ENCODE measurements around the gene THOP1. TPM values are rescaled to one million over a fixed set of nuclear protein-coding genes. Genes with fewer than 3 reads are reported as not detected.

THOP1 gene
- total RNA-seq, 1 experiment from 2014 or later, result 221 TPM

GRCh38 chr19:2811735-2812413, 26.6 kb downstream of the THOP1 start:
- H3K4me2 ChIP-seq (ENCODE audit: low read length), result no peak overlapping the region
- H3K4me1 ChIP-seq (ENCODE audit: insufficient read depth, low read length), result no peaks in the 10 kb centered on the region
- H3K9me3 ChIP-seq (ENCODE audit: low read length), result no peaks in the 10 kb centered on the region
- H3F3A ChIP-seq (ENCODE audit: low read length, unreplicated experiment), result no peaks in the 10 kb centered on the region
- H3K27me3 ChIP-seq (ENCODE audit: low read length), result no peaks in the 10 kb centered on the region
- no peaks in the 10 kb centered on the region for H3K36me3 ChIP-seq (ENCODE audit: low read depth, low read length)
- no peak overlapping the region for H3K4me3 ChIP-seq (ENCODE audit: low read length)
- ATAC-seq (no peak), DNase-seq (no peak)
- no peaks in the 10 kb centered on the region for H3K79me2 ChIP-seq (ENCODE audit: low read length)
- H3K9me2 ChIP-seq (replicated peaks; ENCODE audit: low read length), result no peaks in the 10 kb centered on the region
- no peaks in the 10 kb centered on the region for H4K20me1 ChIP-seq (ENCODE audit: low read length)
- no peak for TF ChIP-seq EZH2phosphoT487 (IDR thresholded peaks at IDR 0.05; ENCODE audit: borderline replicate concordance, low read length)
- TF ChIP-seq CTCF (conservative IDR thresholded peaks at IDR 0.05; ENCODE audit: low read depth, low read length), result no peak
- TF ChIP-seq EZH2 (IDR thresholded peaks at IDR 0.05; ENCODE audit: low read length, unreplicated experiment), result no peak
- H2AFZ ChIP-seq (ENCODE audit: low read length), result no peak overlapping the region
- H3K27ac ChIP-seq (ENCODE audit: low read length), result no peak overlapping the region
- BruUV-seq (replicated peaks), result no TSS peak
- intact Hi-C loops (cut with micrococcal nuclease), result no loop called here
- no peak overlapping the region for H3K9ac ChIP-seq (ENCODE audit: low read length)
- ChIA-PET POLR2A (ENCODE audit: unreplicated experiment) (no interaction called here), CTCF (no interaction called here)

GRCh38 chr19:2812414-2813234, 27.3 kb downstream of the THOP1 start:
- H3K27ac ChIP-seq (ENCODE audit: low read length), result no peak overlapping the region
- H3K36me3 ChIP-seq (ENCODE audit: low read depth, low read length), result no peaks in the 10 kb centered on the region
- H3K4me1 ChIP-seq (ENCODE audit: insufficient read depth, low read length), result no peaks in the 10 kb centered on the region
- no peak overlapping the region for H3K9ac ChIP-seq (ENCODE audit: low read length)
- no peaks in the 10 kb centered on the region for H3K79me2 ChIP-seq (ENCODE audit: low read length)
- no TSS peak for BruUV-seq (replicated peaks)
- TF ChIP-seq EZH2 (IDR thresholded peaks at IDR 0.05; ENCODE audit: low read length, unreplicated experiment) (no peak), CTCF (conservative IDR thresholded peaks at IDR 0.05; ENCODE audit: low read depth, low read length) (no peak)
- no peaks in the 10 kb centered on the region for H3K9me2 ChIP-seq (replicated peaks; ENCODE audit: low read length)
- no peak for DNase-seq
- no peak overlapping the region for H3K4me3 ChIP-seq (ENCODE audit: low read length)
- no peak for ATAC-seq
- CTCF ChIA-PET, result no interaction called here
- no peaks in the 10 kb centered on the region for H4K20me1 ChIP-seq (ENCODE audit: low read length)
- no peaks in the 10 kb centered on the region for H3K27me3 ChIP-seq (ENCODE audit: low read length)
- intact Hi-C loops (cut with micrococcal nuclease), result no loop called here
- POLR2A ChIA-PET (ENCODE audit: unreplicated experiment), result no interaction called here
- no peaks in the 10 kb centered on the region for H3F3A ChIP-seq (ENCODE audit: low read length, unreplicated experiment)
- no peak overlapping the region for H2AFZ ChIP-seq (ENCODE audit: low read length)
- no peaks in the 10 kb centered on the region for H3K9me3 ChIP-seq (ENCODE audit: low read length)
- no peak overlapping the region for H3K4me2 ChIP-seq (ENCODE audit: low read length)
